ENCODE data around the gene MACROH2A1.

GRCh38 chr5:135308245-135308644, 90.8 kb downstream of the MACROH2A1 start:
- TF ChIP-seq CTCF (conservative IDR thresholded peaks at IDR 0.05) = no peak
- TF ChIP-seq ZFX (IDR thresholded peaks at IDR 0.05) = no peak
